Ishikawa (cell line): Measurements from ENCODE around the gene TBC1D21.

Source experiments
- CEBPB ChIP-seq: IDR thresholded peaks from 2 replicates; pipeline ENCODE4 v1.6.1; 2012
- CREB1 ChIP-seq: IDR thresholded peaks from 2 replicates; pipeline ENCODE4 v1.6.1; 2012; ENCODE audit warnings: low read depth
- EGR1 ChIP-seq: IDR thresholded peaks from 2 replicates; pipeline ENCODE4 v1.6.1; 2012
- EP300 ChIP-seq: IDR thresholded peaks from 2 replicates; pipeline ENCODE4 v1.6.1; 2012; ENCODE audit warnings: borderline replicate concordance
- FOXM1 ChIP-seq: IDR thresholded peaks from 2 replicates; pipeline ENCODE4 v1.6.1; 2012; ENCODE audit warnings: low read depth, borderline replicate concordance
- MAX ChIP-seq: IDR thresholded peaks from 2 replicates; pipeline ENCODE4 v1.6.1; 2012
- NFIC ChIP-seq: IDR thresholded peaks from 2 replicates; pipeline ENCODE4 v1.6.1; 2012
- RAD21 ChIP-seq: IDR thresholded peaks from 2 replicates; pipeline ENCODE4 v1.6.1; 2012; ENCODE audit warnings: low read depth
- REST ChIP-seq: IDR thresholded peaks from 2 replicates; pipeline ENCODE4 v1.6.1; 2012; ENCODE audit warnings: low read depth, mild to moderate bottlenecking
- TAF1 ChIP-seq: IDR thresholded peaks from 2 replicates; pipeline ENCODE4 v1.6.1; 2012; ENCODE audit warnings: low read depth, mild to moderate bottlenecking
- TCF12 ChIP-seq: IDR thresholded peaks from 2 replicates; pipeline ENCODE4 v1.6.1; 2012; ENCODE audit warnings: low read depth
- TEAD4 ChIP-seq: IDR thresholded peaks from 2 replicates; pipeline ENCODE4 v1.6.1; 2012
- USF1 ChIP-seq: IDR thresholded peaks from 2 replicates; pipeline ENCODE4 v1.6.1; 2012
- YY1 ChIP-seq: IDR thresholded peaks from 2 replicates; pipeline ENCODE4 v1.6.1; 2012; ENCODE audit warnings: low read depth
- ZBTB7A ChIP-seq: IDR thresholded peaks from 2 replicates; pipeline ENCODE4 v1.6.1; 2012; ENCODE audit warnings: low read depth

TBC1D21 gene

GRCh38 chr15:73904026-73904815 is 30.9 kb downstream of the TBC1D21 start:
- TF ChIP-seq CREB1: no peak
- no peak for TF ChIP-seq ZBTB7A
- TF ChIP-seq RAD21: no peak
- TF ChIP-seq USF1: no peak
- TF ChIP-seq CEBPB: no peak
- no peak for TF ChIP-seq TAF1
- TF ChIP-seq YY1: no peak
- no peak for TF ChIP-seq MAX
- TF ChIP-seq EGR1: no peak
- TF ChIP-seq NFIC: no peak
- TF ChIP-seq TEAD4: no peak
- no peak for TF ChIP-seq EP300
- no peak for TF ChIP-seq REST
- no peak for TF ChIP-seq TCF12
- no peak for TF ChIP-seq FOXM1

- TF ChIP-seq NFIC: no peak
- TF ChIP-seq FOXM1: no peak
- no peak for TF ChIP-seq TCF12
- TF ChIP-seq EP300: no peak
- TF ChIP-seq ZBTB7A: no peak
- TF ChIP-seq TEAD4: no peak
- no peak for TF ChIP-seq CEBPB
- TF ChIP-seq USF1: no peak
- no peak for TF ChIP-seq REST
These were observed 32.0 kb downstream of the TBC1D21 start for GRCh38 chr15:73905225-73905827.

- TF ChIP-seq NFIC: no peak
- TF ChIP-seq CREB1: no peak
- TF ChIP-seq EGR1: no peak
- TF ChIP-seq YY1: no peak
- TF ChIP-seq MAX: no peak
- no peak for TF ChIP-seq TAF1
- no peak for TF ChIP-seq TCF12
- TF ChIP-seq TEAD4: no peak
- TF ChIP-seq USF1: no peak
- no peak for TF ChIP-seq REST
- TF ChIP-seq RAD21: no peak
- TF ChIP-seq CEBPB: no peak
- no peak for TF ChIP-seq EP300
- no peak for TF ChIP-seq ZBTB7A
- TF ChIP-seq FOXM1: no peak
These were observed 33.1 kb downstream of the TBC1D21 start for GRCh38 chr15:73906346-73907034.
